ENCODE data around the gene TRAF4. TPM values are rescaled to one million over a fixed set of nuclear protein-coding genes. Genes with fewer than 3 reads are reported as not detected.
A peak's percentile ranks its signal among the peaks of the same experiment; 100 is the strongest.

Gene TRAF4
- total RNA-seq, 1 donor from 2014 or later = 168 TPM

GRCh38 chr17:28744104-28744971, 527 bp downstream of the TRAF4 start:
- no peaks in the 10 kb centered on the region for H3K27me3 Mint-ChIP-seq
- intact Hi-C loops (cut with micrococcal nuclease) = no loop called here
- H3K4me1 Mint-ChIP-seq = peaks cover 38% of the 10 kb centered on the region
- H3K27ac Mint-ChIP-seq = peak overlapping the region; percentile 86
- H3K36me3 Mint-ChIP-seq (ENCODE audit: low read depth) = peaks cover 46% of the 10 kb centered on the region
- H3K9me3 Mint-ChIP-seq = no peaks in the 10 kb centered on the region
- H3K4me3 Mint-ChIP-seq = peak overlapping the region; percentile 94
- DNase-seq = peak; percentile 88

DNA sequence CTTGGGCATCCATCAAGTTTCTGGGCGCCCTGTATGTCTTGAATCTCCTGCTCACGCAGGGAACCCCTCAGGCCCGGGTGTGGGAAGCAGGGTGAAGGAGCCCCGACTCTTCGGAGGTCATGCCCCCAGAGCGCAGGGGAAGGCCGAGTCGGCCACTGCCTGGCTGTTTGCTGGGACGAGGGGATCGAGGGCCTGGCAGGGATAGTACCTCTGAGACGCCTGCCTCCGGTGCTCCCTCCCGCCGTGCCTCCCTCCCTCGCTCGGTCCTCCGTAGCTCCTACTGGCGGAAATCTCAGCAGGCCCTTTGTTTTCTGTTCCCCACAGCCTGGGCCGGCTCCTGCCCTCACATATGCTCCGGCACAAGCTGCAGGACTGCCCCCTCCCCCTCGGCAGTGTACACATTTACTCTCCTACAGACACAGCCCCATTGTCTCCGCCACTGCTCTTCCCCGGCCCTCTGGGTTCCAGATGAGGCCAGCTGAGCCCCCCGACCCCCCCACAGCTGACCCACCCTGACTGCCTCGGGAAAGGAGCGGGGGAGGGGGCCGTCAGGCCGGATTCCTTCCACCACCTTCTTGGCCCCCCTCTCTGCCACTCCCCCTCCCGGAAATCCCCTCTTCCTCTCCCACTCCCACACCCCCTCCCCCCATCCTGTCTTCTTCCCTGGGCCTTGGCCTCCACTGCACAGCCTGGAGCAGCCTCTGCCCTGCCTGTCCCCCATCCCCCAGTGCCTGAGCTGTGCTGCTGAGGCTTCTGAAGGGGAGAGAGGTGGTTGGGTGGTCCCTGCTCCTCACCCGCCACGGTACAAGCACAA, 1.4 kb downstream of the TRAF4 start:
- Mint-ChIP-seq H3K4me3 (peak overlapping the region; percentile 94), H3K27ac (peak overlapping the region; percentile 86), H3K36me3 (ENCODE audit: low read depth) (peaks cover 47% of the 10 kb centered on the region), H3K9me3 (no peaks in the 10 kb centered on the region), H3K4me1 (peaks cover 38% of the 10 kb centered on the region), H3K27me3 (no peaks in the 10 kb centered on the region)
- intact Hi-C loops (cut with micrococcal nuclease) = loop anchor here (1.0 kb wide), 1 partner anchor 17 kb away; the partner anchor contains the start of gene NEK8
- DNase-seq = peak; percentile 82

GRCh38 chr17:28745786-28746411, 2.1 kb downstream of the TRAF4 start:
- intact Hi-C loops (cut with micrococcal nuclease) = loop anchor here (1.0 kb wide), 1 partner anchor 18 kb away; the partner anchor contains the start of gene NEK8
- peak overlapping the region; percentile 94 for H3K4me3 Mint-ChIP-seq
- H3K36me3 Mint-ChIP-seq (ENCODE audit: low read depth) = peaks cover 54% of the 10 kb centered on the region
- no peak for DNase-seq
- H3K27me3 Mint-ChIP-seq = no peaks in the 10 kb centered on the region
- peaks cover 36% of the 10 kb centered on the region for H3K4me1 Mint-ChIP-seq
- H3K27ac Mint-ChIP-seq = peak overlapping the region; percentile 86
- H3K9me3 Mint-ChIP-seq = no peaks in the 10 kb centered on the region

GRCh38 chr17:28746611-28747050, 2.8 kb downstream of the TRAF4 start:
- Mint-ChIP-seq H3K4me3 (peak overlapping the region; percentile 94), H3K36me3 (ENCODE audit: low read depth) (peaks cover 58% of the 10 kb centered on the region), H3K27me3 (no peaks in the 10 kb centered on the region), H3K9me3 (no peaks in the 10 kb centered on the region), H3K4me1 (peaks cover 30% of the 10 kb centered on the region), H3K27ac (no peak overlapping the region)
- intact Hi-C loops (cut with micrococcal nuclease) = no loop called here
- no peak for DNase-seq

- Mint-ChIP-seq H3K36me3 (ENCODE audit: low read depth) (peaks cover 60% of the 10 kb centered on the region), H3K9me3 (no peaks in the 10 kb centered on the region), H3K27ac (peak overlapping the region; percentile 25), H3K27me3 (no peaks in the 10 kb centered on the region), H3K4me1 (peaks cover 26% of the 10 kb centered on the region), H3K4me3 (peak overlapping the region; percentile 94)
- intact Hi-C loops (cut with micrococcal nuclease) = no loop called here
- DNase-seq = no peak
These were observed 3.4 kb downstream of the TRAF4 start for GRCh38 chr17:28747051-28747691.

DNA sequence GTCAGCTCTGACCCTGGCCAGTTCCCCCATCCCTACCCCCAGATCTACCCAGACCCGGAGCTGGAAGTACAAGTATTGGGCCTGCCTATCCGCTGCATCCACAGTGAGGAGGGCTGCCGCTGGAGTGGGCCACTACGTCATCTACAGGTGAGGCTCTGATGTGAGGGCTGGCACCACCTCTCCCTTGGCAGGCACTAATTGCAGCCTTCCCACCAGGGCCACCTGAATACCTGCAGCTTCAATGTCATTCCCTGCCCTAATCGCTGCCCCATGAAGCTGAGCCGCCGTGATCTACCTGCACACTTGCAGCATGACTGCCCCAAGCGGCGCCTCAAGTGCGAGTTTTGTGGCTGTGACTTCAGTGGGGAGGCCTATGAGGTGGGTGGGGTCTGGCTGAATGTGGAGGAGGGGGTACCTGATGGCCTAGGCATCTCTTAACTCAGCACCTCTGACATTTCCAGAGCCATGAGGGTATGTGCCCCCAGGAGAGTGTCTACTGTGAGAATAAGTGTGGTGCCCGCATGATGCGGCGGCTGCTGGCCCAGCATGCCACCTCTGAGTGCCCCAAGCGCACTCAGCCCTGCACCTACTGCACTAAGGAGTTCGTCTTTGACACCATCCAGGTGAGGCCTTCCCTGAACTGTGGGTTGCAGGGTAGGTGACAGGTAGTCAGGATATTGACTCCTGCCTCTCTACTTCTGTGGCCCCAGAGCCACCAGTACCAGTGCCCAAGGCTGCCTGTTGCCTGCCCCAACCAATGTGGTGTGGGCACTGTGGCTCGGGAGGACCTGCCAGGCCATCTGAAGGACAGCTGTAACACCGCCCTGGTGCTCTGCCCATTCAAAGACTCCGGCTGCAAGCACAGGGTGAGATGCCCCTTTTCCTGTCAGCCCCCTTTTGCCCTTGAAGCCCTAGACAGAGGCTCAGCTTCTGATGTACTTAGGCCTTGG, 4.3 kb downstream of the TRAF4 start:
- Mint-ChIP-seq H3K9me3 (no peaks in the 10 kb centered on the region), H3K4me1 (peaks cover 25% of the 10 kb centered on the region), H3K27ac (no peak overlapping the region), H3K4me3 (no peak overlapping the region), H3K27me3 (no peaks in the 10 kb centered on the region), H3K36me3 (ENCODE audit: low read depth) (peaks cover 60% of the 10 kb centered on the region)
- intact Hi-C loops (cut with micrococcal nuclease) = no loop called here
- no peak for DNase-seq

- no peak overlapping the region for H3K4me3 Mint-ChIP-seq
- peaks cover 23% of the 10 kb centered on the region for H3K4me1 Mint-ChIP-seq
- H3K27me3 Mint-ChIP-seq = no peaks in the 10 kb centered on the region
- intact Hi-C loops (cut with micrococcal nuclease) = no loop called here
- peak; percentile 66 for DNase-seq
- peaks cover 60% of the 10 kb centered on the region for H3K36me3 Mint-ChIP-seq (ENCODE audit: low read depth)
- H3K27ac Mint-ChIP-seq = no peak overlapping the region
- H3K9me3 Mint-ChIP-seq = no peaks in the 10 kb centered on the region
These were observed 5.2 kb downstream of the TRAF4 start for GRCh38 chr17:28748852-28749515.

GRCh38 chr17:28749516-28750177, 5.8 kb downstream of the TRAF4 start:
- Mint-ChIP-seq H3K27ac (peak overlapping the region; percentile 37), H3K27me3 (no peaks in the 10 kb centered on the region), H3K4me1 (peaks cover 23% of the 10 kb centered on the region), H3K4me3 (no peak overlapping the region), H3K9me3 (no peaks in the 10 kb centered on the region), H3K36me3 (ENCODE audit: low read depth) (peaks cover 60% of the 10 kb centered on the region)
- intact Hi-C loops (cut with micrococcal nuclease) = loop anchor here (1.0 kb wide), 1 partner anchor 22 kb away; no protein-coding TSS in a partner anchor
- DNase-seq = no peak

DNA sequence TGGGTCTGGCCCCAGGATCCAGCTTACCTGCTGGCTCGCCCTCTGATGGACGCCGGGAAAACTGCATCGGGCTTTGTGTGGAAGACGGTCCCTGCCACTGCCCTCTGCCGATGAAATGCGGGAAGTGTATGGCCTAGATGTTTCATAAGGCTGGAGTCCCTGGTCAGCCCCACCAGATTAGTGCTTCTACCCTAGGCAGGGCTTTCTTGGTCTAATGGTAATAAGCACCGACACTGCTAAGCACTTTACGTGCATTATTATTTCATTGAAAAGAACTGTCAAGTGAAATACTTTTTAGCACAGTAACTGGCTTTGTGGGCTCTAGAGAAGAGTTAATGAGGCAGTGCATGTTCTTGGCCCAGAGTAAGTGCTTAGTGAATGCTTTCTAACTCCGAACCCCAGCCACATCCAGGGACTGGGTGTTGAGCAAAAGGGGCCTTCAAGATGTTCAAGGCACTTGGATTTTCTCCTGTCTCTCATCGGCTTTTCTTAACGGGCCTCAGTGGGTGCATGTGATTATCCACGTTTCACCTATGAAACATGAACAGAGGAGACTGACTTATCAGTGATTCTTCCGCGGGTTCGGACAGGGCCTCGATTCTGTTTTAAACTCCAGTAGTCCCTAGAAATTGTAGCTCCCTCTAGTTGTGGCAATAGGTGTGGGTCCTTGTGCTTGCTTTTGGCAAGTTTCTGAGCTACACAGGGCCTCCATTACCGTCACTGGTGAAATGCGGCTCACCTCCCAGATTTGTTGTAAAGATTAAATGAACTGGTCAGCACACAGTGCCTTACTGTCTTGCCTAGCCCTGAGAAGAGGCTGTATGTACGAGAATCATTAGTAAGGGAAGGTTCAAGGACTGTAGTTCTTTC, 6.6 kb downstream of the TRAF4 start:
- no peak overlapping the region for H3K4me3 Mint-ChIP-seq
- intact Hi-C loops (cut with micrococcal nuclease) = loop anchor here (1.0 kb wide), 1 partner anchor 23 kb away; no protein-coding TSS in a partner anchor
- peak; percentile 97 for DNase-seq
- peaks cover 20% of the 10 kb centered on the region for H3K4me1 Mint-ChIP-seq
- peak overlapping the region; percentile 37 for H3K27ac Mint-ChIP-seq
- H3K9me3 Mint-ChIP-seq = no peaks in the 10 kb centered on the region
- H3K36me3 Mint-ChIP-seq (ENCODE audit: low read depth) = peaks cover 54% of the 10 kb centered on the region
- H3K27me3 Mint-ChIP-seq = no peaks in the 10 kb centered on the region

- Mint-ChIP-seq H3K27me3 (no peaks in the 10 kb centered on the region), H3K4me1 (peaks cover 15% of the 10 kb centered on the region), H3K9me3 (no peaks in the 10 kb centered on the region), H3K4me3 (no peak overlapping the region), H3K36me3 (ENCODE audit: low read depth) (peaks cover 53% of the 10 kb centered on the region), H3K27ac (no peak overlapping the region)
- DNase-seq = no peak
- intact Hi-C loops (cut with micrococcal nuclease) = no loop called here
These were observed 8.0 kb downstream of the TRAF4 start for GRCh38 chr17:28751600-28752366.

Measured in activated CD4-positive, alpha-beta T cell treated with anti-CD3 and anti-CD28 coated beads, Interleukin-2, amount 10 ng/mL, durations not matched to agents 24 days and 14 days (primary cell).